OCI-LY1 (cell line): ENCODE measurements around the gene CLEC17A.

Source experiments
- H2AFZ ChIP-seq: fragments of 200-600 bp; sonication (generic), shearing (Covaris generic); 2 replicates; pipeline ENCODE4 v1.6.0; 2014; ENCODE audit warnings: antibody characterized with exemption, mild to moderate bottlenecking, low read length
- H3F3A ChIP-seq: fragments of 200-600 bp; sonication (generic), shearing (Covaris generic); 2 replicates; pipeline ENCODE4 v1.6.0; 2014; ENCODE audit warnings: mild to moderate bottlenecking, antibody characterized with exemption, low read length, moderate library complexity; ENCODE audit not compliant: insufficient read depth
- H3K27ac ChIP-seq: fragments of 200-600 bp; sonication (generic); 2 replicates; pipeline ENCODE4 v1.5.1; 2014; ENCODE audit warnings: low read length, mixed run types, mild to moderate bottlenecking, low read depth; ENCODE audit not compliant: poor library complexity, severe bottlenecking
- H3K27me3 ChIP-seq: fragments of 200-600 bp; sonication (generic); 2 replicates; pipeline ENCODE4 v1.6.0; 2014; ENCODE audit warnings: antibody characterized with exemption, mild to moderate bottlenecking, low read length, moderate library complexity; ENCODE audit not compliant: insufficient read depth
- H3K36me3 ChIP-seq: fragments of 200-600 bp; sonication (generic); 2 replicates; pipeline ENCODE4 v1.6.1; 2014; ENCODE audit warnings: mild to moderate bottlenecking, antibody characterized with exemption, low read length, moderate library complexity, mixed read lengths; ENCODE audit not compliant: insufficient read depth
- H3K4me1 ChIP-seq: fragments of 200-600 bp; sonication (generic); 2 replicates; pipeline ENCODE4 v1.5.1; 2014; ENCODE audit warnings: mild to moderate bottlenecking, low read length, moderate library complexity; ENCODE audit not compliant: insufficient read depth, severe bottlenecking
- H3K4me2 ChIP-seq: fragments of 200-600 bp; sonication (generic), shearing (Covaris generic); 2 replicates; pipeline ENCODE4 v1.6.1; 2014; ENCODE audit warnings: low read length
- H3K4me3 ChIP-seq: fragments of 200-600 bp; sonication (generic); 2 replicates; pipeline ENCODE4 v1.5.1; 2014; ENCODE audit warnings: low read length, low read depth, mild to moderate bottlenecking, mixed read lengths; ENCODE audit not compliant: poor library complexity, severe bottlenecking
- H3K79me2 ChIP-seq: fragments of 200-600 bp; shearing (Covaris generic); 2 replicates; pipeline ENCODE4 v1.6.1; 2016; ENCODE audit warnings: mixed run types, low read length, mixed read lengths; ENCODE audit not compliant: insufficient read depth
- H3K9ac ChIP-seq: fragments of 200-600 bp; sonication (generic), shearing (Covaris generic); 2 replicates; pipeline ENCODE4 v1.6.1; 2014; ENCODE audit warnings: mild to moderate bottlenecking, low read length, mixed read lengths
- H3K9me2 ChIP-seq: fragments of 200-600 bp; sonication (generic), shearing (Covaris generic); 2 replicates; pipeline ENCODE4 v1.6.1; 2014; ENCODE audit warnings: low read depth, mild to moderate bottlenecking, low read length, mixed read lengths
- H3K9me3 ChIP-seq: fragments of 200-600 bp; shearing (Covaris generic); 2 replicates; pipeline ENCODE4 v1.6.1; 2014; ENCODE audit warnings: low read length, mixed read lengths
- H4K20me1 ChIP-seq: fragments of 200-600 bp; sonication (generic), shearing (Covaris generic); 2 replicates; pipeline ENCODE4 v1.6.0; 2016; ENCODE audit warnings: mild to moderate bottlenecking, low read length; ENCODE audit not compliant: insufficient read depth
- EZH2 ChIP-seq: fragments of 200-600 bp; sonication (generic), shearing (Covaris generic); IDR thresholded peaks from 2 replicates; pipeline ENCODE4 v1.8.0; 2017; ENCODE audit warnings: borderline replicate concordance, mixed run types, mild to moderate bottlenecking, antibody characterized with exemption, low read length, moderate library complexity, mixed read lengths
- TF ChIP-seq, protein P1 (sequence below): fragments of 200-600 bp; sonication (generic), shearing (Covaris generic); IDR thresholded peaks from 2 replicates; pipeline ENCODE4 v1.5.1; 2017; ENCODE audit warnings: mild to moderate bottlenecking, antibody characterized with exemption, low read length, moderate library complexity, mixed read lengths

Gene CLEC17A

GRCh38 chr19:14565765-14566711 is 16.8 kb upstream of the CLEC17A start:
- H3K9me2 ChIP-seq = no peaks in the 10 kb centered on the region
- no peaks in the 10 kb centered on the region for H4K20me1 ChIP-seq
- H3K9ac ChIP-seq = no peak overlapping the region
- no peak overlapping the region for H3K4me2 ChIP-seq
- H3K4me3 ChIP-seq = no peak overlapping the region
- H3K4me1 ChIP-seq = peaks cover 11% of the 10 kb centered on the region
- TF ChIP-seq EZH2 = no peak
- TF ChIP-seq, protein P1, sequence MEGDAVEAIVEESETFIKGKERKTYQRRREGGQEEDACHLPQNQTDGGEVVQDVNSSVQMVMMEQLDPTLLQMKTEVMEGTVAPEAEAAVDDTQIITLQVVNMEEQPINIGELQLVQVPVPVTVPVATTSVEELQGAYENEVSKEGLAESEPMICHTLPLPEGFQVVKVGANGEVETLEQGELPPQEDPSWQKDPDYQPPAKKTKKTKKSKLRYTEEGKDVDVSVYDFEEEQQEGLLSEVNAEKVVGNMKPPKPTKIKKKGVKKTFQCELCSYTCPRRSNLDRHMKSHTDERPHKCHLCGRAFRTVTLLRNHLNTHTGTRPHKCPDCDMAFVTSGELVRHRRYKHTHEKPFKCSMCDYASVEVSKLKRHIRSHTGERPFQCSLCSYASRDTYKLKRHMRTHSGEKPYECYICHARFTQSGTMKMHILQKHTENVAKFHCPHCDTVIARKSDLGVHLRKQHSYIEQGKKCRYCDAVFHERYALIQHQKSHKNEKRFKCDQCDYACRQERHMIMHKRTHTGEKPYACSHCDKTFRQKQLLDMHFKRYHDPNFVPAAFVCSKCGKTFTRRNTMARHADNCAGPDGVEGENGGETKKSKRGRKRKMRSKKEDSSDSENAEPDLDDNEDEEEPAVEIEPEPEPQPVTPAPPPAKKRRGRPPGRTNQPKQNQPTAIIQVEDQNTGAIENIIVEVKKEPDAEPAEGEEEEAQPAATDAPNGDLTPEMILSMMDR = no peak
- peaks cover 3% of the 10 kb centered on the region; the same call in 1 of the 2 replicates for H3K79me2 ChIP-seq
- H2AFZ ChIP-seq = no peak overlapping the region
- H3F3A ChIP-seq = no peaks in the 10 kb centered on the region
- H3K9me3 ChIP-seq = no peaks in the 10 kb centered on the region
- H3K27me3 ChIP-seq = no peaks in the 10 kb centered on the region
- no peak overlapping the region for H3K27ac ChIP-seq
- peaks cover 33% of the 10 kb centered on the region; the same call in 1 of the 2 replicates for H3K36me3 ChIP-seq

DNA sequence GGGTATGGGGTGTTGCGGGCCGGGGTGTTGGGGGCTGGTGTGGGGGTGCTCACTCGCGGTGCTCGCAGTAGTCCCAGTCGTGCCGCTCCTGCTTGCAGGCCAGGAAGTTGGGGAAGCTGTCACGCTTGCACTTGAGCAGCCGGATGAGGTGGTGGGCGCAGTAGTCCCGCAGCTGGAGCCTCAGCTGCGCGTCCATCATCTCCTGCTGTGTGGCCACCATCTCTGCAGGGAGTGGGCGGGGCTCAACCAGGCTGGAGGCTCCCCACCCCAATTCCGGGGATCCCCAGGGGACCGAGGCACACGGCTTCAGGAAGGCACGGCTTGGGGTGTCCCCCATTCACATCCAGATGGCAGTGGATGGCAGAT is 16.2 kb upstream of the CLEC17A start:
- no peaks in the 10 kb centered on the region for H4K20me1 ChIP-seq
- H3K4me1 ChIP-seq = peaks cover 11% of the 10 kb centered on the region
- H3K36me3 ChIP-seq = peaks cover 33% of the 10 kb centered on the region; the same call in 1 of the 2 replicates

DNA sequence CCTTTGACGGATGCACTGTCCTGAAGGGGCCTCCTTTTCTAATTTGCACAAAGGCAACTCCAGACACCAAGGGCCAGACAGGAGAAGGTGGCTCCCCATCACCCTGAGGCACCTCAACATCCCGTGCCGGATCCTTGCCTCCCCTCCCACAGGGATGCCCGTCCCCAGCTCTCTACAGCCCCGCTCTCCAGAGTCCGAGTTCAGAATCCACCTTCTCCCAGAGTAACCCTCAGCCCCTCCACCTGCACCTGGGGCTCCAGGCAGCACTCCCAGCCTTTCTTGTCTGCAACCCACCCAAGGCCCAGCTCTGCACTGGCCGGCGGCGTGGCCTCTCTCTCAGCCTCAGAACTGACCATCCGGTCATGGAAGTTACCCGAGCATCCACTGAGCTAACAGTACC is 15.8 kb upstream of the CLEC17A start:
- no peak overlapping the region for H3K9ac ChIP-seq
- peaks cover 12% of the 10 kb centered on the region for H3K4me1 ChIP-seq
- H3K36me3 ChIP-seq = peaks cover 33% of the 10 kb centered on the region; the same call in 1 of the 2 replicates
- H3K79me2 ChIP-seq = peaks cover 9% of the 10 kb centered on the region
- no peaks in the 10 kb centered on the region for H3K27me3 ChIP-seq
- no peaks in the 10 kb centered on the region for H3K9me3 ChIP-seq
- no peak overlapping the region for H3K4me3 ChIP-seq
- H3K27ac ChIP-seq = no peak overlapping the region
- no peaks in the 10 kb centered on the region for H3F3A ChIP-seq
- TF ChIP-seq, protein P1 = no peak
- no peak for TF ChIP-seq EZH2
- H2AFZ ChIP-seq = no peak overlapping the region
- H4K20me1 ChIP-seq = no peaks in the 10 kb centered on the region
- H3K4me2 ChIP-seq = no peak overlapping the region
- H3K9me2 ChIP-seq = no peaks in the 10 kb centered on the region

More for the DNA sequence above, 16.2 kb upstream of the CLEC17A start:
- Histone ChIP-seq H3K27ac (no peak overlapping the region), H3F3A (no peaks in the 10 kb centered on the region), H3K9me3 (no peaks in the 10 kb centered on the region), H2AFZ (no peak overlapping the region), H3K4me2 (no peak overlapping the region), H3K9me2 (no peaks in the 10 kb centered on the region), H3K9ac (no peak overlapping the region), H3K27me3 (no peaks in the 10 kb centered on the region), H3K79me2 (peaks cover 9% of the 10 kb centered on the region), H3K4me3 (no peak overlapping the region)
- TF ChIP-seq, protein P1 = no peak
- TF ChIP-seq EZH2 = no peak
